HG02642 (cell line): ENCODE measurements around the gene NUCKS1.
A peak's percentile ranks its signal among the peaks of the same experiment; 100 is the strongest.

Experiments
- ATAC-seq: cut with Tn5 transposase; IDR thresholded peaks from one replicate; pipeline ENCODE4 v1.9.1; 2021; ENCODE audit warnings: mild to moderate bottlenecking; ENCODE audit not compliant: unreplicated experiment, poor library complexity

NUCKS1 gene

DNA sequence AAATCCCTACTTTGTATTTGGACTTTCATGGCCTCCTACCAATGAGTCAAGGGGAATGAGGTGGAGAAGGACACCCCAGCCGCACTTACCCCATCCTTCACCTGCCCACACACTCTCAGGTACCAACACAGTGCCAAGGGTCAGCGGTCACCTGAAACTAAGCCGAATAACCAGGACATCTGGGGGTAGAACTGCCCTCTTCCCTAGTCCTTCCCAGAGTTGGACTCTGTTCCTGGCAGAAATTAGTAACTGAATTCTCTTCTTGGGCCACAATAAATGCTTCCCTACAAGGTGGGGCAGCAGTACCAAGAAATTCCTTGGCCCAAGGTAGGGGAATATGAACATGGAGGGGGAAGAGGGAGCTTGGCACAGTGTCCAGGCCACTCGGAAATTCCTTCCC is 77.0 kb downstream of the NUCKS1 start:
- no peak for ATAC-seq

DNA sequence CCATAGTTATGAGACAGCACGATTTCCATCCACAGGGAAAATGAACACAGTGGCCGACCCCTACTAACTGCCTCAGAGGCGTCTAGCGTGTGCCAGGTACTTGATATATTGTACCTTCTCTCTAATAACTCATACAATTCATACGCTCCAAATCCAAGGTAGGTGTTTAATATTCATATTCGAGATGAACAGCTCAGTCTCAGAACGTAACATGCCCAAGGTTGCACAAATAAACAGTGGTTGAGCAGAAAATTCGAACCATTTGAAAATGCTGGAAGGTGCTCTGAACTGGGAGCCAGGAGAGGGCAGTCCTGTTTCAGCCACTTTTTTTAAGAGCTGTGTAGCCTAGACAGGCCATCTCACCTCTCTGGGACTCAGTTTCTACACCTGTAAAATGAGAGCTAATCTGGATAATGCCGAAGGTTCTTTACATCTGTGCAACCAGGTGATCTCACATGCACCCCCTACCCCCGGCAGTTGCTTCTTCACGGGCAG is 77.5 kb downstream of the NUCKS1 start:
- ATAC-seq = no peak

DNA sequence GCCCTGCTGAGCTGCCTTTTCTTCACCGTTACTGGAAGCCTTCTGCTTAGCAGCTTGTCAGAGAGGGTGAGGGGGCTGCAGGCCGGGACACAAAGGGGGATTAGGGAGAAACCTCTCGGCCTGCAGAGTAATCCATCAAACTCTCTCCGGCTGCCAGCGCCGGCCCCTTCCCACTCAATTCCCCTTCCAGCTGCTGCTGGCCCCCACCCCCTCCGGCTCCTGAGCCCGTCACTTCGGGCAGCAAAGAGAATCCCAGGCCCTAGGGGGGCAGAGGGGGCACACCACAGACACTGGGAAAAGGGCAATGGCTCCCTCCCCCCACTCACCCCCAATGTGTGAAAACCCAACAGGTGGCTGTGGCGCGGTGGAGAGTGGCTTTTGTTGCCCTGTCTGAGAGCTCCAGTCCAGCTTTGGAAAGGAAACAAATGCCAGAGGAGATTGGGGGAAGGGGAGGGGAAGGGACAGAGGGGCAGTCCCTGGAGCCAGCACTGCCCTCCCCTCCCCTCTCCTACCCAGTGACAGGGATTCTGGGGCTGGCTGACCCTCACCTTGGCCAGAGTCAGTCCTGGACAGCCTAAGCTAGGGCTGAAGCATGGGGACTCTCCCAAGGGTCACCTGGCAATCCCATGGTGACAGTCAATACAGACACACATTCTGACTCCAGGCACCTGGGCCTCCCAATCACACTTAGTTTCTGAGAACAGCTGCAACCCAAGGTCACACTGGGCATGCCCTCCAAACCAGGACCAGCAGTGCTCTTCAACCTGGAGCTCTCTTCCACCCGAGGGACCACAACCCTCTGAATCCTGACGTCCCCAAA is 79.2 kb downstream of the NUCKS1 start:
- no peak for ATAC-seq

DNA sequence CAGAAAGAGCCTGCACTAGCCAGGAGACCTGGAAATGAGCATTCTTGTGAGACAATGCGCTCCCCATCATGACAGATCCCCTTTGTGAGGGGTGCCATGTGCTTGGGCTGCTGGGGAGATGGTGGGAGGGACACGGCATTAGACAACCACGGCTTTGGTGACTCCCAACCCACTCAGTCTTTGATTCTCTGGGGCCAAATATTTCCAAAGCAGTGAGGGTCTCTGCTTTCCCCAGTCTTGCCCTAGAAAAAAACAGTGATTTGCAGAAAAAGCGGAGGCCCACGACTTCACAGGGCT is 79.9 kb downstream of the NUCKS1 start:
- no peak for ATAC-seq

DNA sequence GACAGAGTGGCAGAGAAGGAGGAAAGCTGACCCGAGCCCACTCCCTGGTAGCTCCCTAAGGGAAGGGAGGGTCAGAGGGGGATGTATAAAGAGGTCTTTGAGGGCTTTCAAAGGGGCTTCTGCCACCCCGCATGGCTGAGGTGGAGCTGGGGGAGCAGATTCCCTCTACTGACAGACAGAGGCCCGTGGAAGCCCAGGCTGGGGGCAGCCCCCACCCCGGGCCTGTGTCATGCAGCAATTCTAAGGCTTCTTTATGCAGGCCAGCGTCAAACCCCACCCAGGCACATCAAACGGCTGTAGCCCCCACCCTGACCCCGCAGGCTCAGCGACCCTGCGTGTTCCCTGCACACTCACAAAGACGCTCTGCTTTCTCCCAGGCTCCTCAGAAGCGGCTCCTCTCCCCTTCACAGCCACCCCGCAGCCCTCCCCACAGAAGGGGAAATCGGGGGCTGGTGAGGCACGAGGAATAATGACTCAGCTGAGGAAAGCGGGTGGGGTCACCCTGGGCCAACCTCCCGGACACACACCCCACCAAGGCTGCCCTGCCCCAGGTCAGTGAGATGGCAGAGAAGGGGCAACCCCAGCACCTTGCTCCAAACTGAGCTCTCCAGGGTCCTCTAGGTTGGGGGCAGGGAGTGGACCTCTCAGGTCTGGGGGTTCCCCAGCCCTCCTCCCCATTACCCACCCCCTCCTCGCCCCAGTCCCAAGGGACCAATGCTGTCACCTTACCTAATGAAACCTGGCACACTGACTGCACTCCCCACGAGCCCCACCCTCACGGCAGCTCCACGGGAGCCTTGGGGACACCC is 80.4 kb downstream of the NUCKS1 start:
- ATAC-seq = peak; percentile 39

DNA sequence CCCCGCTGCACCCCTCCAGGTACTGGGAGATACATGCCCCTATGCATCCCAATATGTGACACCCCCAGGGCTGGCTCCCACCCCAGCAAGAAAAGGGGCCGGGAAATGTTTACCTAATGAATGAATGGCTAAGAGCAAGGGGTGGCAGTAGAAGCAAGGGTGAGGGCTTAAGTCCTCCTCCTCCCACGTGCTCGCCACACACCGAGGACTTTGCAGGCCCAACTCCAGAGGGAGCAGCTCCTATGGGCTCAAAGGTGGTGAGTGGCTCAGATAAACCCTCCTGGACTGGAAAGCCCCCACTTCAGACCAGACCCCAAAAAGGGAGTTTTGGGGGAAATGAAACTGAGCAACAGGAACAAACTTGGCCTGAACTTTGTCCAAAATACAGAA is 81.0 kb downstream of the NUCKS1 start:
- ATAC-seq = peak; percentile 49

DNA sequence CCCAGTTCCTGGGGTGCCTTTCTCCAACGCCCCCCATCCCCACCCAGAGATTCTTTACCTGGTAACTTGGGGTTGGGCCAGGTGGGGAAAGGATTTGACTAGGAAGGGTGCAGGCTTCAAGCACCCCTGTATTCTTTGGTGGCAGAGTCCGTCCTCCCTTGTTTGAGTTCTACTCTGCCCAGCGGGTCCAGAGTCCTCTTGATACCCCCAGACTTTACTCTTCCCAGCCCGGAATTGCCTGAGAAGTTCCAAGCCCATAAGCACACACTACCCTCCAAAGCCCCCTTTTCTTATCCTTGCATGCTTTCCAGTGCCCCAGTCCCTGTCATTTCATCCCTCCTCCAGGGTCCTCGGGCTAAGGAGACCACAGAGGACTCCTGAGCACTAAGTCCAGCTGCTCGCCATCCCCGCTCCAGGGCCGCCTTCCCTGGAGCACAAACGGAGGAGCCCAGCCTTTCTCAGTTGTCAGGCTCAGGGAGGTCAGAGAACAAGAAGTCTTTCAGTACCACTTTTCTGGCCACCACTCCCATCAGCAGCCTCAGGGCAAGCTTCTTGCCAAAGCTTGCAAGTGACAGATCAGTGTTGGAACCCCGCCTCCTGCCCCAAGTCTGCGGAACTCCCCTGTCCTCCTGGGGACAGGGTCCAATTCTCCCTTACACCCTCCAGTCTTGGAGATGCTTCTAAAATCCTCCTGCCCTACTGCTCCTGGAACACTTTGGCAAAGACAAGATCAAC is 81.9 kb downstream of the NUCKS1 start:
- no peak for ATAC-seq

DNA sequence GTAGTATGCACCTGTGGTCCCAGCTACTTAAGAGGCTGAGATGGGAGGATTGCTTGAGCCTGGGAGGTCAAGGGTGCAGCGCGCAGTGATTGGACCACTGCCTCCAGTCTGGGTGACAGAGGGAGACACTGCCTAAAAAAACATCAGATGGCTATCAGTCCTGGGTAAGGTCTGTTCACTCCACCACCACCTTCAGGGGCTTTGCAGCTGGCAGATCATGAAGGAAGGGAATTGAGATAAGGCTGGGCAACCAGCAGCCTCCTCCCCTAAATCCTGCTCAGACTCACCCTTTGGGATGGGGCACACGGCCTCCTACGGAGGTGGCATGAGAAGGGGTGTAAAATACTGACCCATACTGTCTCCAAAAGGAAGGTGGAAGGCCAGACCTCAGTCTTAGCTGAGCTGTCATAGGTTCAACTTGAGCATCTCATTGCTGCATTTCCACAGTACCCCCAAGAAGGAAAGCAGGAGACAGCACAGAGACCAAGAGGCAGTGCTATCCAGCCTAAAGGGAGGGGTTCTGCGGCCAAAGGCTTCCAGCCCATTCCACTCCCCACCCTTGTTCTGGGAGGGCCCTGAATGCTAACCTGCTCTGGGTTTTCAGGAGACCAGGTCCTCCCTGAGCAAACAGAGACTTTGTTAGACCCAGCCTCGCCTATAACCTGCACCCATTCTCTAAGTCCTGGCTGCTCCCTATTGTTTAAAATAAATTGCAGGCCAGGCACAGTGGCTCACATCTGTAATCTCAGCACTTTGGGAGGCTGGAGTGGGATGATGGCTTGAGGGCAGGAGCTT is 83.4 kb downstream of the NUCKS1 start:
- ATAC-seq = no peak

DNA sequence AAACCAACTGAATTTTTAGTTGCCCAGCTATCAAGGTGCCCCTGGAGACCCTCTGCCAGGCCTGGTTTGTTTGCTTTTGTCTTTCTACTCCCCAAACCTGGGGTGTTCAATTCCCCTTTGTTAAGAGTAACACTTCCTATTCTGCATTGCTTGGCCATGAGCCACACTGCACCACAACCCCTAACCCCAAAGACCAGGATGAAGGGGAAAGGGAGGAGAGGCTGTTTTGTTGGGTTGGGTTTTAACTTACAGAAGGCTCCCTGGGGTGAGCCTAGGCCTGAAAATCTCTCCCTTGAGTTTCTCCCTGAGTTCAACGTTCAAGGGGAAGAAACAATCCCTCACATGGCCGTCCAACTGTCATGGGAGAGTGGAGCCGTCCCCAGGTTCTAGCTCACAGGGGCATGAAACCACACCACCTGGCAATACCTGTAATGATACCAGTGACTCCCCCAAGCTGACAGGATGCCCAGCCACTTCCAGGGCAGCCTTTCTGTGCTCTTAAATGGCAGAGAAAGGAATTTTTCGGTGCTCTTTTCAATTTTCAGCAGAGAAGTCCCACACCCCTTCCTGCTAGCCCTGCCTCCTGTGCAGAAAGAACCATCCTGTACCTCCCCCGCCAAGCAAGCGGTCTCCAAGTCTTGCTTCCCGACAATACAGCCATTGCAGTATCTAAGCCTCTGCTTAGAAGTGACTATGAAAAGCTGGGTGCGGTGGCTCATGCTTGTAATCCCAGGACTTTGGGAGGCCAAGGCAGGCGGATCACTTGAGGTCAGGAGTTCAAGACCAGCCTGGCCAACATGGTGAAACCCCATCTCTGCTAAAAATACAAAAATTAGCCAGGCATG is 84.6 kb downstream of the NUCKS1 start:
- no peak for ATAC-seq

DNA sequence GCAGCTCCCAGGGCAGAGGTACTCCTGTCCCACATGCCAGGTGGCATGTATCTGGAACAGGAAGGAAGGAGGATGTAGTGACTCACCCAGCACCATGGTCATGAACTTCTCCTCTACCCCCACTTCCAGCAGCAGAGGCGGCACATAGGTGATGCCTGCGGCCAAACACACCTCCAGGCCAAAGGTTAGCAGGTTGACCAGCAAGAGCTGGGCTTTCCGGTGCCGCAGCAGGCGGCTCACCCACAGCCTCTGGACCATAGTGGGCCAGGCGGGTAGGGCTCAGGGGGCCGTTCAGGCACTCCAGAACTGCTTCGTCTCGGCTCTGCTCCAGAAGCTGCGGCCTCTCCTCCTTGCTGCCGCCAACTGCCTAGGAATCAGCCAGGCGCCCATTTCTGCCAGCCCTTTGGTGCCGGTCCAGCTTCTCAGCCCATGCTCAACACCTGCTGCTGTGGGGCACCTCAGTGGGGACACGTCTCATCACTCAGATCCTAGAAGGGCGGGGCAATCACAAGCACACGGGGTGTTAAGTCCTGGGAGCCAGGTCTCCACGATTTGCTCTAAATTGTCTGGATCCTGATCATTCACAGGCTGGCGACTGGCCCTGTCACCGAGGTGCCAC is 85.5 kb downstream of the NUCKS1 start:
- ATAC-seq = no peak

DNA sequence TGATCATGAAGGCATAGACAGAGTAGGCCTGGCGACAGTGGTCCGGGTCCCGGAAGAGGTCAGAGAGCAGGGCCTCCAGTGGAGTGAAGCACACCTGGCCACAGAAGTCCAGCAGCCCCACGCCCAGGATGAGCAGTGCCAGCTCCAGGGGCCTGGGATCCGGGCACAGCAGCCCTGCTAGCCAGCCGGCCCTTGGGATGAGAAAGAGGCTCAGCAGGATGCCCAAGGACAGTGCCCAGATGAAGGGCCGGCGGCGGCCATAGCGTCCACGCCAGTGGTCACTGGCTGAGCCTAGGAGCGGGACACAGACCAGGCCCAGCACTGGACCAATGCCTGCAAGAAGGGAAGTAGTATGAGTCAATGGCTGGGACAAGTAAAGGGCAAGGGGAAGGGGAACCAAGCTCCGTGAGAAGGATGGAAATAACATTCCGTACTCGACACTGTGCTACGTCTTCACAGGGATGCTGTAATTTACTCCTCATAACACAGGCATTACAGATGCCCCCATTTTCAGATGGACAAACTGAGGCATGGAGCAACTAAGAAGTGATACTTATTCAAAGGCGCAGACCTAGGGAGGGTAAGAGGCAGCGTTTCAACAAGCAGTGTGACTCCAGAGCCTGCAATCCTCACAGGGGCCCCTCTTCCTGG is 86.6 kb downstream of the NUCKS1 start:
- ATAC-seq = no peak
